ENCODE results near the gene PCNX2.

GRCh38 chr1:233020426-233020825 lies 275.1 kb downstream of the PCNX2 start:
- TF ChIP-seq, protein P1, sequence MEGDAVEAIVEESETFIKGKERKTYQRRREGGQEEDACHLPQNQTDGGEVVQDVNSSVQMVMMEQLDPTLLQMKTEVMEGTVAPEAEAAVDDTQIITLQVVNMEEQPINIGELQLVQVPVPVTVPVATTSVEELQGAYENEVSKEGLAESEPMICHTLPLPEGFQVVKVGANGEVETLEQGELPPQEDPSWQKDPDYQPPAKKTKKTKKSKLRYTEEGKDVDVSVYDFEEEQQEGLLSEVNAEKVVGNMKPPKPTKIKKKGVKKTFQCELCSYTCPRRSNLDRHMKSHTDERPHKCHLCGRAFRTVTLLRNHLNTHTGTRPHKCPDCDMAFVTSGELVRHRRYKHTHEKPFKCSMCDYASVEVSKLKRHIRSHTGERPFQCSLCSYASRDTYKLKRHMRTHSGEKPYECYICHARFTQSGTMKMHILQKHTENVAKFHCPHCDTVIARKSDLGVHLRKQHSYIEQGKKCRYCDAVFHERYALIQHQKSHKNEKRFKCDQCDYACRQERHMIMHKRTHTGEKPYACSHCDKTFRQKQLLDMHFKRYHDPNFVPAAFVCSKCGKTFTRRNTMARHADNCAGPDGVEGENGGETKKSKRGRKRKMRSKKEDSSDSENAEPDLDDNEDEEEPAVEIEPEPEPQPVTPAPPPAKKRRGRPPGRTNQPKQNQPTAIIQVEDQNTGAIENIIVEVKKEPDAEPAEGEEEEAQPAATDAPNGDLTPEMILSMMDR (IDR thresholded peaks at IDR 0.05) = no peak
- TF ChIP-seq POLR2A (IDR thresholded peaks at IDR 0.05) = no peak

Data from prostate gland (tissue), 2 donors.